Calu3 (cell line): ENCODE results near the gene EFNB3. TPM values are rescaled to one million over a fixed set of nuclear protein-coding genes. Genes with fewer than 3 reads are reported as not detected.

ENCODE experiments used
- BruUV-seq: library from RNA; stranded (reverse); fragments of 400-500 nt; replicated peaks from 2 replicates; lab custom pipeline; 2021; lab: Mats Ljungman, UMichigan
- CTCF ChIA-PET: fragments of 300-600 bp; sonication (Branson Sonifier 250); formaldehyde crosslinking; loops from one replicate; lab custom pipeline; 2022; ENCODE audit warnings: antibody characterized with exemption; lab: Charles Lee
- DNase-seq: peaks from one replicate; pipeline ENCODE4 v3.0.0; 2022
- H3K27ac Mint-ChIP-seq: one replicate; pipeline ENCODE4 v1.8.0; 2022; ENCODE audit warnings: mixed read lengths; ENCODE audit not compliant: unreplicated experiment
- H3K27me3 Mint-ChIP-seq: one replicate; pipeline ENCODE4 v1.8.0; 2022; ENCODE audit warnings: mixed read lengths; ENCODE audit not compliant: unreplicated experiment
- H3K36me3 Mint-ChIP-seq: one replicate; pipeline ENCODE4 v1.8.0; 2022; ENCODE audit warnings: mild to moderate bottlenecking, moderate library complexity, mixed read lengths; ENCODE audit not compliant: insufficient read depth, unreplicated experiment
- H3K4me1 Mint-ChIP-seq: one replicate; pipeline ENCODE4 v1.8.0; 2022; ENCODE audit warnings: mild to moderate bottlenecking, low read depth, mixed read lengths; ENCODE audit not compliant: unreplicated experiment
- H3K4me3 Mint-ChIP-seq: one replicate; pipeline ENCODE4 v1.8.0; 2022; ENCODE audit warnings: mild to moderate bottlenecking, low read depth, moderate library complexity, mixed read lengths; ENCODE audit not compliant: unreplicated experiment
- H3K9me3 Mint-ChIP-seq: one replicate; pipeline ENCODE4 v1.8.0; 2022; ENCODE audit warnings: low read depth, mixed read lengths; ENCODE audit not compliant: unreplicated experiment
- CTCF ChIP-seq: fragments of 200-600 bp; IDR thresholded peaks from one replicate; pipeline ENCODE4 v1.8.0; 2022; ENCODE audit warnings: antibody characterized with exemption; ENCODE audit not compliant: unreplicated experiment
- intact Hi-C: fragments of 100-400 bp; cut with micrococcal nuclease; formaldehyde crosslinking; loops from one replicate; pipeline ENCODE4 v1.10.0; 2022; ENCODE audit not compliant: unreplicated experiment
- total RNA-seq: library from RNA; stranded (reverse); gene quantifications from 2 replicates; pipeline ENCODE4 v1.2.3, GENCODE V29; 2022

Gene EFNB3
- total RNA-seq, 1 experiment from 2014 or later: 0.38 TPM

DNA sequence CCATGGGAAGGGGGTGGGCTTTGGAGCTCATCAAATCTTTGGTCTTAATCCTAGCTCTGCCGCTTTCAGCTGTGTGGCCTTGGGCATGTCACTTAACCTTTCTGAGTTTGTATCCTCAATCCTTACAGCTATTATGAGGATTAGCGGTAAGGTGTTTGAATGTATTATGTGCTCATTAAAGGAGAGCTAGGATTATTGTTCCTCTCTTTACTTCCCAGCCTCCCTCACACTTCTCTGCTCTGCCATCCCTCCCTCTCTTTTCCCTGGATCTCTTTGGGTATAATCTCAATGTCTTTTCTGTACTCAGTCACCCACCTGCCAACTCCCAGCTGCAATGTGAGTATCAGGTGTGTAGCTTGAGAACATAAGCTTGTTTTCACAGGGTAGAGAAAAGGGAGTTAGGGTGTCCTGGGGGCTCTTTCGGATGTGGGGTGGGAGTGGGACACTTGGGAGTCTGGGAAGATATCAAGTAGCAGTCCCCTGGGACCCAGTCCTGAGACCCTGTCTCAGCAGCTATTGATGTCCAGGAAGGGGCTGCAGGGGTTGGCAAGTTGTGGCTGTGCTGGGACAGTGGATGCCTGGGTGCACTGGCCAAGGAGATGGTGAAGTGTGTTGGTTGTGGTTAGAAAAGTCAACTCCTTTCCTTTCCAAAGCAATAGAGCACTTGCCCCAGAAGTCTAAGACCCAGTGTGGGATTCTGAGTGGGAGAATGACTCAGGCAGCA lies 1.8 kb downstream of the EFNB3 start:
- TF ChIP-seq CTCF: no peak
- CTCF ChIA-PET: no interaction called here
- H3K4me3 Mint-ChIP-seq: no peak overlapping the region
- no peaks in the 10 kb centered on the region for H3K4me1 Mint-ChIP-seq
- BruUV-seq: no TSS peak
- H3K36me3 Mint-ChIP-seq: peaks cover 8% of the 10 kb centered on the region
- H3K9me3 Mint-ChIP-seq: no peaks in the 10 kb centered on the region
- no peak overlapping the region for H3K27ac Mint-ChIP-seq
- DNase-seq: no peak
- intact Hi-C loops: no loop called here
- peaks cover 83% of the 10 kb centered on the region for H3K27me3 Mint-ChIP-seq

- H3K4me1 Mint-ChIP-seq: no peaks in the 10 kb centered on the region
- no TSS peak for BruUV-seq
- no peak for DNase-seq
- no peak overlapping the region for H3K27ac Mint-ChIP-seq
- no peak for TF ChIP-seq CTCF
- H3K9me3 Mint-ChIP-seq: no peaks in the 10 kb centered on the region
- CTCF ChIA-PET: no interaction called here
- peaks cover 90% of the 10 kb centered on the region for H3K27me3 Mint-ChIP-seq
- no peak overlapping the region for H3K4me3 Mint-ChIP-seq
- intact Hi-C loops: no loop called here
- H3K36me3 Mint-ChIP-seq: peaks cover 8% of the 10 kb centered on the region
These were observed 2.4 kb downstream of the EFNB3 start for GRCh38 chr17:7707446-7707845.

GRCh38 chr17:7707858-7708750 lies 3.1 kb downstream of the EFNB3 start:
- CTCF ChIA-PET: no interaction called here
- no TSS peak for BruUV-seq
- Mint-ChIP-seq H3K27ac (no peak overlapping the region), H3K4me1 (no peaks in the 10 kb centered on the region), H3K36me3 (peaks cover 8% of the 10 kb centered on the region), H3K4me3 (no peak overlapping the region), H3K27me3 (peaks cover 96% of the 10 kb centered on the region), H3K9me3 (no peaks in the 10 kb centered on the region)
- intact Hi-C loops: no loop called here
- DNase-seq: no peak
- TF ChIP-seq CTCF: no peak

DNA sequence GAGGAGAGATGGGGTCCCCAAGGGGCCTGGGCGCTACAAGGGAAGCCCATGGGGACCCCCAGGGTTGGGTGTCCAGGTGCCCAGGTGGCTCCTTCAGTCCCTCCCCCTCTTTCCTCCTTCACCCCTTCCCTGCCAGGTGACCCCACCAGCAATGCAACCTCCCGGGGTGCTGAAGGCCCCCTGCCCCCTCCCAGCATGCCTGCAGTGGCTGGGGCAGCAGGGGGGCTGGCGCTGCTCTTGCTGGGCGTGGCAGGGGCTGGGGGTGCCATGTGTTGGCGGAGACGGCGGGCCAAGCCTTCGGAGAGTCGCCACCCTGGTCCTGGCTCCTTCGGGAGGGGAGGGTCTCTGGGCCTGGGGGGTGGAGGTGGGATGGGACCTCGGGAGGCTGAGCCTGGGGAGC lies 4.0 kb downstream of the EFNB3 start:
- Mint-ChIP-seq H3K4me1 (no peaks in the 10 kb centered on the region), H3K27ac (no peak overlapping the region), H3K4me3 (no peak overlapping the region), H3K36me3 (no peaks in the 10 kb centered on the region), H3K9me3 (no peaks in the 10 kb centered on the region), H3K27me3 (peaks cover 98% of the 10 kb centered on the region)
- DNase-seq: no peak
- CTCF ChIA-PET: no interaction called here
- TF ChIP-seq CTCF: no peak
- BruUV-seq: no TSS peak
- intact Hi-C loops: no loop called here
